22Rv1 (cell line): ENCODE results near the gene OGFR.

Experiments
- H3K27ac ChIP-seq: fragments of 450-650 bp; 2 replicates; pipeline ENCODE4 v1.5.1; 2017
- ZFX ChIP-seq: fragments of 450-650 bp; IDR thresholded peaks from 2 replicates; pipeline ENCODE4 v1.6.1; 2017; ENCODE audit warnings: antibody characterized with exemption, borderline replicate concordance
- TF ChIP-seq, protein P1 (sequence below): fragments of 450-650 bp; IDR thresholded peaks from 2 replicates; pipeline ENCODE4 v1.5.1; 2017; ENCODE audit warnings: mild to moderate bottlenecking

OGFR gene, protein sequence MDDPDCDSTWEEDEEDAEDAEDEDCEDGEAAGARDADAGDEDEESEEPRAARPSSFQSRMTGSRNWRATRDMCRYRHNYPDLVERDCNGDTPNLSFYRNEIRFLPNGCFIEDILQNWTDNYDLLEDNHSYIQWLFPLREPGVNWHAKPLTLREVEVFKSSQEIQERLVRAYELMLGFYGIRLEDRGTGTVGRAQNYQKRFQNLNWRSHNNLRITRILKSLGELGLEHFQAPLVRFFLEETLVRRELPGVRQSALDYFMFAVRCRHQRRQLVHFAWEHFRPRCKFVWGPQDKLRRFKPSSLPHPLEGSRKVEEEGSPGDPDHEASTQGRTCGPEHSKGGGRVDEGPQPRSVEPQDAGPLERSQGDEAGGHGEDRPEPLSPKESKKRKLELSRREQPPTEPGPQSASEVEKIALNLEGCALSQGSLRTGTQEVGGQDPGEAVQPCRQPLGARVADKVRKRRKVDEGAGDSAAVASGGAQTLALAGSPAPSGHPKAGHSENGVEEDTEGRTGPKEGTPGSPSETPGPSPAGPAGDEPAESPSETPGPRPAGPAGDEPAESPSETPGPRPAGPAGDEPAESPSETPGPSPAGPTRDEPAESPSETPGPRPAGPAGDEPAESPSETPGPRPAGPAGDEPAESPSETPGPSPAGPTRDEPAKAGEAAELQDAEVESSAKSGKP

DNA sequence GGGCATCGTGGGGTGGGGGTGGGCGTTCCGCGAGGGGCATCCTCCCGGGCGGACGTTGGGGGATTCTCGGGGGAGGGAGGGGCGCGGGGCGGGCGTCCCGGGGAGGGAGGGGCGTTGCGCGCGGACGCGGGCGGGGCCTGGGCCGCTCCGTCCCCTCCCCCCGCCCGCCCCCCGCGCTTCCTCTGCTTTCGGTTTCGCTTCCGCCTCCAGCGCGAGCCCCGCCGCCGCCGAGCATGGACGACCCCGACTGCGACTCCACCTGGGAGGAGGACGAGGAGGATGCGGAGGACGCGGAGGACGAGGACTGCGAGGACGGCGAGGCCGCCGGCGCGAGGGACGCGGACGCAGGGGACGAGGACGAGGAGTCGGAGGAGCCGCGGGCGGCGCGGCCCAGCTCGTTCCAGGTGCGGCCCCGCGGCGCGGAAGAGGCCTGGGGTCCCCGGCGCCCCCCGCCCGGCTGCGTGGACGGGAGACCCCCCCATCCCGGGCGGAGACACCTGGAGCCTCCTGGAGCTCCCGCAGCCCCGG is at the start of gene OGFR:
OGFR (plus strand) TSS at position 209 of the 528 bp plus-strand sequence; CDS start at position 234, 25 bp downstream.
- peak within 1 kb of the TSS; percentile 52 for H3K27ac ChIP-seq
- TF ChIP-seq, protein P1, sequence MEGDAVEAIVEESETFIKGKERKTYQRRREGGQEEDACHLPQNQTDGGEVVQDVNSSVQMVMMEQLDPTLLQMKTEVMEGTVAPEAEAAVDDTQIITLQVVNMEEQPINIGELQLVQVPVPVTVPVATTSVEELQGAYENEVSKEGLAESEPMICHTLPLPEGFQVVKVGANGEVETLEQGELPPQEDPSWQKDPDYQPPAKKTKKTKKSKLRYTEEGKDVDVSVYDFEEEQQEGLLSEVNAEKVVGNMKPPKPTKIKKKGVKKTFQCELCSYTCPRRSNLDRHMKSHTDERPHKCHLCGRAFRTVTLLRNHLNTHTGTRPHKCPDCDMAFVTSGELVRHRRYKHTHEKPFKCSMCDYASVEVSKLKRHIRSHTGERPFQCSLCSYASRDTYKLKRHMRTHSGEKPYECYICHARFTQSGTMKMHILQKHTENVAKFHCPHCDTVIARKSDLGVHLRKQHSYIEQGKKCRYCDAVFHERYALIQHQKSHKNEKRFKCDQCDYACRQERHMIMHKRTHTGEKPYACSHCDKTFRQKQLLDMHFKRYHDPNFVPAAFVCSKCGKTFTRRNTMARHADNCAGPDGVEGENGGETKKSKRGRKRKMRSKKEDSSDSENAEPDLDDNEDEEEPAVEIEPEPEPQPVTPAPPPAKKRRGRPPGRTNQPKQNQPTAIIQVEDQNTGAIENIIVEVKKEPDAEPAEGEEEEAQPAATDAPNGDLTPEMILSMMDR: no peak
- no peak for TF ChIP-seq ZFX

DNA sequence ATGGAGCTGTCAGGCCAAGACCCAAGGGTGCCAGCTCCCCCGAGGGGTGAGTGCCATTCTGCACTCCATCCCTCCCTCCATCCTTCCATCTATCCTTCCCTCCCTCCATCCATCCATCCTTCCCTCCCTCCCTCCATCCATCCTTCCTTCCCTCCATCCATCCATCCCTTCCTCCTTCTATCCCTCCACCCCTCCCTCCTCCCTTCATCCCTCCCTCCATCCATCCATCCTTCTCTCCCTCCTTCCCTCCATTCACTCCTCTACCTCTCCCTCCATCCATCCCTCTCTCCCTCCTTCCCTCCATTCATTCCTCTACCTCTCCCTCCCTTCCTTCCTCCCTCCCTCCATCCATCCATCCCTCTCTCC is 49.7 kb upstream of the OGFR start:
- no peak overlapping the region for H3K27ac ChIP-seq
- TF ChIP-seq ZFX: no peak
- TF ChIP-seq, protein P1: no peak

DNA sequence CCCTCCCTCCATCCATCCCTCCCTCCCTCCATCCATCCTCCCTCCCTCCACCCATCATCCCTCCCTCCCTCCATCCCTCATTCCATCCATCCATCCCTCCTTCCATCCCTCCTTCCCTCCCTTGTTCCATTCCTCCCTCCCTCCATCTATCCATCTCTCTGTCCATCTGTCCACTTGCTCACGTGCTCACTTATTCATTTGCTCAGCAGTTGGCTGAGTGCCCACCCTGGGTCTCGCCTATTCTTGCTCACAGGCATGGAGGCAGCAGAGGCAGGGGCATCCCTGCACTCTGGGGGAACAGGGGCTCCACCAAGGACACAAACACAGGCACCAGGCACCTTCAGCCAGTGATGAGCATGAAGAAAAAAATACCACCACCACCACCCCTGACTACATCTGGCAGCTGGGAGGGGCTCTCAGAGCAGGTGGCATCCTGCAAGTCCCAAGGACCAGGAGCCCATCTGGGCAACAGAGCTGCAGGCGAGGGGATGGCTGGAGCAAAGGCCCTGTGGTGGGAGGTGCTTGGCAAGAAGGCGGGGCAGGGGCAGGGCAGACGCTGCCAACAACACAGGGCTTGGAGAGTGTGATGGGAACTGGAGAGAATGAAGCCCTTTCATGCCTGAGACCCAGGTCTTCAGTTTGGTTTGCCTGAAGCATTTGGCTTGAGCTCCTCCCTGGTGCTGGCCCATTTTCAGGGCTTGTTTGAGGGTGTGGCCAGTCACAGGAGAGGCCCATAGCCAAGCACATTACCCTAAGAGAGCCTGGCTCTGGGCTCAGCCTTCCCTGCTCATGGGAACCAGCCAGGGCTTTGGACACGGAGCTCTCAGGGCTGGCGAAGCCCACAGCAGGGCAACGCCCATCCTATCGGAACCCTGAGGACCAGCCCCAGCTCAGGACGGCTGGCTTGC is 48.6 kb upstream of the OGFR start:
- TF ChIP-seq, protein P1: no peak
- TF ChIP-seq ZFX: no peak
- H3K27ac ChIP-seq: no peak overlapping the region

DNA sequence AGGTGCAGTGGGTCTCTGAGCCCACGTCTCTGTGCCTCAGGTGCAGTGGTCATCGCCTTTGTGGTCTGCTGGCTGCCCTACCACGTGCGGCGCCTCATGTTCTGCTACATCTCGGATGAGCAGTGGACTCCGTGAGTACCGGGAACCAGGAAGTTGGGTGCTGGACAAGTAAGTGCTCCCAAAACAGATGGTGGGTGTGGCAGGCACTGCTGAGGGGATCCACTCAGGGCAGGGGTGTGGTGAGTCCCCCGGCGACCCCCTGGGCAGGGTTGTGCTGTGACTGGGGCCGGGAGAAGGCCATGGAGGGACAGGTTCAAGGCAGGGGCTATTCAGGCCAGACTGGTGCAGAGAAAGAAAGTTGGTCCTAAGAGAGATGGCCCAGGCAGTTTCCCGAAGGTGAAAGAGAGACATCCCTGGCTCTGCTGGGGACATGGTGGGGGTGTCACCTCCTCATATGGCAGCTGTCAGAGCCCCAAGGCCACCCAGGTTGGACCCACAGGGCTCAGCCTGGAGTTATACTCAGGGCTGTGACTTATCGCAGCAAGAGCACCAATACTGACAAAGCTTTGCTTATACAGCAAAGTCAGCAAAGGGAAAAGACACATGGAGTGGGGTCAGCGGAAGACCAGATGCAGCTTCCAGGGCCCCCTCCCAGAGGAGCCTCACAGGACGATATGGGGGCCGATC is 46.3 kb upstream of the OGFR start:
- TF ChIP-seq, protein P1: no peak
- no peak for TF ChIP-seq ZFX
- no peak overlapping the region for H3K27ac ChIP-seq

DNA sequence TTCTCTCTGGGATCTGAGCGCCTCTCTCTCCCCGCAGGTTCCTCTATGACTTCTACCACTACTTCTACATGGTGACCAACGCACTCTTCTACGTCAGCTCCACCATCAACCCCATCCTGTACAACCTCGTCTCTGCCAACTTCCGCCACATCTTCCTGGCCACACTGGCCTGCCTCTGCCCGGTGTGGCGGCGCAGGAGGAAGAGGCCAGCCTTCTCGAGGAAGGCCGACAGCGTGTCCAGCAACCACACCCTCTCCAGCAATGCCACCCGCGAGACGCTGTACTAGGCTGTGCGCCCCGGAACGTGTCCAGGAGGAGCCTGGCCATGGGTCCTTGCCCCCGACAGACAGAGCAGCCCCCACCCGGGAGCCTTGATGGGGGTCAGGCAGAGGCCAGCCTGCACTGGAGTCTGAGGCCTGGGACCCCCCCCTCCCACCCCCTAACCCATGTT is 44.6 kb upstream of the OGFR start:
- TF ChIP-seq ZFX: no peak
- TF ChIP-seq, protein P1: no peak
- no peak overlapping the region for H3K27ac ChIP-seq

DNA sequence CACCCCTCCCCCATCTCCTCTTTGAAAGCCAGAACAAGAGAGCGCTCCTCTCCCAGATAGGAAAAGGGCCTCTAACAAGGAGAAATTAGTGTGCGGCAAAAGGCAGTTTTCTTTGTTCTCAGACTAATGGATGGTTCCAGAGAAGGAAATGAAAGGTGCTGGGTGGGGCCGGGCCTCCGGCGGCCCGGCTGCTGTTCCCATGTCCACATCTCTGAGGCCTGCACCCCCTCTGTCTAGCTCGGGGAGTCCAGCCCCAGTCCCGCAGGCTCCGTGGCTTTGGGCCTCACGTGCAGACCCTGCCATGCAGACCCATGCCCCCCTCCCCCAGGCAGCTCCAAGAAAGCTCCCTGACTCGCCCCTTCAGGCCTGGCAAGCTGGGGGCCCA is 44.2 kb upstream of the OGFR start:
- H3K27ac ChIP-seq: no peak overlapping the region
- no peak for TF ChIP-seq ZFX
- TF ChIP-seq, protein P1: no peak
